Fibroblast of mammary gland (primary cell): ENCODE data around the gene RBBP4.

Source experiments
- DNase-seq: peaks from one replicate; pipeline ENCODE4 v3.0.0-alpha.2; 2010; ENCODE audit warnings: low read depth
- H3K4me3 ChIP-seq: 2 replicates; pipeline ENCODE4 v1.5.1; 2011; ENCODE audit warnings: low read depth, mild to moderate bottlenecking, low read length, moderate library complexity; ENCODE audit not compliant: control insufficient read depth
- TF ChIP-seq, protein P1 (sequence below): conservative IDR thresholded peaks from 2 replicates; pipeline ENCODE4 v1.5.1; 2011; ENCODE audit warnings: low read depth, low read length, inconsistent platforms; ENCODE audit not compliant: control insufficient read depth, insufficient read depth

The RBBP4 gene

DNA sequence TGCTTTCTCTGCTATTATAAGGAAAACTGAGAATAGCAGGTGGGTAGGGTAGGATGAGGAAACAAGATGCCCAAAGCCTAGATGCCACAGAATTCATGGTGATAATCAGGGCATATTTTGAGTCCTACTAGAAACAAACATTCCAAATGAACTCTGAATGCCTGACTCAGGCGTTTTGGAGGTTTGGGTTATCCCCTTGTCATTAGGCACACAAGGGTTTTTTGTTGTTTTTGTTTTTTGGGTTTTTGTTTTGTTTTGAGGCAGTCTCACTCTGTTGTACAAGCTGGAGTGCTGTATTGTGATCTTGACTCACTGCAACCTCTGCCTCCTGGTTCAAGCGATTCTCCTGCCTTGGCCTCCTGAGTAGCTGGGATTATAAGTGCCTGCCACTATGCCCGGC lies 32.4 kb downstream of the RBBP4 start:
- TF ChIP-seq, protein P1, sequence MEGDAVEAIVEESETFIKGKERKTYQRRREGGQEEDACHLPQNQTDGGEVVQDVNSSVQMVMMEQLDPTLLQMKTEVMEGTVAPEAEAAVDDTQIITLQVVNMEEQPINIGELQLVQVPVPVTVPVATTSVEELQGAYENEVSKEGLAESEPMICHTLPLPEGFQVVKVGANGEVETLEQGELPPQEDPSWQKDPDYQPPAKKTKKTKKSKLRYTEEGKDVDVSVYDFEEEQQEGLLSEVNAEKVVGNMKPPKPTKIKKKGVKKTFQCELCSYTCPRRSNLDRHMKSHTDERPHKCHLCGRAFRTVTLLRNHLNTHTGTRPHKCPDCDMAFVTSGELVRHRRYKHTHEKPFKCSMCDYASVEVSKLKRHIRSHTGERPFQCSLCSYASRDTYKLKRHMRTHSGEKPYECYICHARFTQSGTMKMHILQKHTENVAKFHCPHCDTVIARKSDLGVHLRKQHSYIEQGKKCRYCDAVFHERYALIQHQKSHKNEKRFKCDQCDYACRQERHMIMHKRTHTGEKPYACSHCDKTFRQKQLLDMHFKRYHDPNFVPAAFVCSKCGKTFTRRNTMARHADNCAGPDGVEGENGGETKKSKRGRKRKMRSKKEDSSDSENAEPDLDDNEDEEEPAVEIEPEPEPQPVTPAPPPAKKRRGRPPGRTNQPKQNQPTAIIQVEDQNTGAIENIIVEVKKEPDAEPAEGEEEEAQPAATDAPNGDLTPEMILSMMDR, result no peak
- DNase-seq, result no peak
- no peak overlapping the region for H3K4me3 ChIP-seq

DNA sequence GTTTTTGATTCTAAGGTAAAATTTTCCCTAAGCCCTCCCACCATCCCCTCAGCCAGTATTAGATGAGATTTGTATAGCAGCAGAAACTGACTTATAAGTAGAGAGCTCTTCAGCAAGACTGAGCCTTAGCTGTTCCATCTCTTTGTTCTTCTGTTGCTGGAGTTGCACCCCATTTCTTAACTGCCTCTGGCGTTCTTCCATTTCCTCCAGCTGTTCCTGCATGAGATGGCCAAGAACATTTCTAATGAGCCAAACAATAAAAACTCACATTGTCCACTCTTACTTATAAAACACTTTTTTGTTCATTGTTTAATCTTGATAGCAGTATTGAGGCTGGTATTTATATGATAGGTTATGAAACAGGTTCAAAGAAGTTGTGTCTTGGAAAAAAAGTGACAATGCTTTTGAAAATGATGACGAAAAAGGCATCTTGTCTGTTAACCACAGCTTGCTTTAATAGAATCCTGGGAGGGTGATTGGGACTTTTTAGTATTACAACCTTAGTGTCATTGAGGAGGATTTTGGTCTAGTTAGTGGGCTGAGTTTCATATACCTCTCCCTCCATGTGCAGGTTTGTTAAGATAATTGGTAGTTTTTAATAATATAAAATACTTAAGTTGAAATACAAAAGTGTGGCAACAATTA lies 33.3 kb downstream of the RBBP4 start:
- TF ChIP-seq, protein P1, result no peak
- H3K4me3 ChIP-seq, result no peak overlapping the region
- DNase-seq, result peak; percentile 72

DNA sequence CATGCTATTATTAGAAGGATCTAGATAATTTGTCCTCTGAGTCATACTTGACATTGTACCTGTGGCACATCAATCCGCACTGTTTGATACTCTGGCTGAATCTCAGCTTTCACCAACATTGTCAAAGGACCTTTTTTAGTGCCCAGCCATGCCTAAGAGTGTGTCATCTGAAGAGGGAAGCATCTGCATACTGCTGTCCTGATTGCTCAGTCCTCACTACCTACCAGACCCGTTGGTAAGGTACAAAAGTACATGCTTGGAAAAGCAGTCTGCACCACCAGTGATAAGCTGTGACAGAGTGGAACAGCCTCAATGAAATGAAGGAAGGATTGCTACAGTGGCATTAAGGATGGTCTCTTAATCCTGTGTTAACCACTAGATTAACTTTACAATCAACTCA lies 34.5 kb downstream of the RBBP4 start:
- TF ChIP-seq, protein P1, result no peak
- H3K4me3 ChIP-seq, result no peak overlapping the region
- no peak for DNase-seq

DNA sequence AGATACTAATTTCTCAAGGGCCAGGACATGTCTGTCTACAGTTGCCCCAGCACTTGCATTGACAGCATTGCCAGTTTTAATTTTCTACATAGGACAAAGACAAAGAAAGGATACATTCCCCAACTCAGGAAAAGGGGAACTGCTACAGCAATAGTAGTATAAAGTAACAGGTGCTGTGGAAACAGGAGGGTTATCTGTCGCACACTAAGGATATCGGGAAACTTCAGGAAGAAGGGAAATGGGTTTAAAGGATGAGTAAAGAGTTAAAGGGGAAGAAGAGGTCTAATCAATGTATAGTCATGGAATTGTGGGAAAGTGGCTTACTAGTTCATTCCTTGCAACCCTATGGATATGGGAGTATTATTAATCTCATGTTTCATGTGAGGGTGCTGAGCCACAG lies 35.4 kb downstream of the RBBP4 start:
- no peak overlapping the region for H3K4me3 ChIP-seq
- TF ChIP-seq, protein P1, result no peak
- DNase-seq, result no peak

DNA sequence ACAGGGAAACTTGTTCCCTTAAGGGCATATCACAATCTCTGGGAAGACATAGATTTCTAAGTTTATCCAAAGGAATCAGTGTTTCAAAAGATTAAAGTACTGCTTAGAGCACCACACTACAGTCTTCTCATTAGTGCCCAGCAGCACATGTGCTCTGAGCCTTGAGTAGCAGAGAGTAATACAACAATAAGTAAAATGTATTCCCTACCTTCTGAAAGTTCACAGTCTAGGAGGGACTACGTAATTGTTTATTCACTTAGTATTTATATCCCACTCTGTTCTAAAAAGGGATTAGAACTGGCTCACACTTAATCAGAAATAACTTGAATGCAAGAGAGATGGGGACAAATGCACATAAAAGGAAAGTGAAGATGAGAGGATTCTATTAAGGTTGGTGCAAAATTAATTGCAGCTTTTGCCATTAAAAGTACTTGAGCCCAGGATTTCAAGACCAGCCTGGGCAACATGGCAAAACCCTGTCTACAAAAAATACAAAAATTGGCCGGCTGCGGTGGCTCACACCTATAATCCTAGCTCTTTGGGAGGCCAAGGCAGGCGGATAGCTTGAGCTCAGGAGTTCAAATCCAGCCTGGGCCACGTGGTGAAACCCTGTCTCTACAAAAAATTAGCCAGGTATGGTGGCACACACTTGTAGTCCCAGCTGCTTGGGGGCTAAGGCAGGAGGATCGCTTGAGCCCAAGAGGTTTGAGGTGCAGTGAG lies 42.6 kb downstream of the RBBP4 start:
- no peak overlapping the region for H3K4me3 ChIP-seq
- DNase-seq, result no peak
- TF ChIP-seq, protein P1, result no peak

DNA sequence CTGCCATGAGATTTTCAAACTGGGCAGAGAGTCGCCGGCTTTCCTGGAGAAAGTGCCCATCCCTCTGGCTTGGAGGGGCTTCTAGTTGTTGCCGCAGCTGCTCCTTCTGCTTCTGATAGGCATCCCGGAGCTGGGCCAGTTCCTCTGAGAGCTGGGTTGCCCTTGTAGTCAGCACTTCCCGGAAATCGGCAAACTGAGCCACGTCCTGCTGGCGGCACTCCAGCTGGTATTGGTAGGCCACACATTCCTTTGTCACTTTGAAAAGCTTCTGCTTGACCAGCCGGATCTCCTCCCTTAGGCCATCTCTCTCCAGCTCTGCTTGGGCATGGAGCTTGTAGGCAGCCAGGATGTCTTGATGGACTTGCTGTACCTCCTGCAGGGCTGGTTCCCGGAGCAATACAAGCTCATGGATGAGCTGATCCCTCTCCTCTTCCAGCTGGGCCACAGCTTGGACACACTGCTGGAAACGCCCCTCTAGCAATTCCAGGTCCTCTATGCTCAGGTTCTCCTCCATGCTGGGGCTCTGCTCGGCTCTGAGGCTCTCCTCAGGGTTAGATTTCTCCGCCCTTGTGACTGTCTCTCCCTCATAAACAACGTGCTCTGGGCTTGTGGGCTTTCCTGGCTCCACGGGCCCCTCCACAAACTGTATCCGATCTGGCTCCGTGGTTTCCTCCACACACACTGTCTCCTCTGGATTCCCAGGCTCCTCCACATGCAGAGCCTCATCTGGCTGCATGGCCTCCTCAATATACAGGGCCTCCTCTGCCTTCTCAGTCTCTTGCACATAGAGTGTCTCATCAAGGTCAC lies 44.3 kb downstream of the RBBP4 start:
- TF ChIP-seq, protein P1, result no peak
- DNase-seq, result peak; percentile 69
- no peak overlapping the region for H3K4me3 ChIP-seq
